PFSK-1 (cell line): ENCODE data around the gene RGS6.

ENCODE experiments used
- POLR2AphosphoS5 ChIP-seq: IDR thresholded peaks from 2 replicates; pipeline ENCODE4 v1.6.1; 2012; ENCODE audit warnings: low read depth, mild to moderate bottlenecking, control low read depth, low read length, moderate library complexity
- SIN3A ChIP-seq: IDR thresholded peaks from 2 replicates; pipeline ENCODE4 v1.6.1; 2012; ENCODE audit warnings: mild to moderate bottlenecking, low read length, moderate library complexity, borderline replicate concordance; ENCODE audit not compliant: insufficient read depth

GRCh38 chr14:72567226-72567625 lies 635.0 kb downstream of the RGS6 start:
- no peak for TF ChIP-seq SIN3A
- no peak for TF ChIP-seq POLR2AphosphoS5
